Fibroblast of pulmonary artery (primary cell): ENCODE results near the gene PLCL1.
"Not testable (repeated sequence)": the region's sequence is repeated elsewhere in the genome, so short reads cannot be mapped to it uniquely, and the experiment has no call there.

Experiments used
- DNase-seq: peaks from one replicate; pipeline ENCODE4 v3.0.0-alpha.2; 2010; ENCODE audit warnings: low read depth
- H3K4me3 ChIP-seq: replicated peaks from 2 replicates; pipeline ENCODE4 v1.5.1; 2011; ENCODE audit warnings: low read depth, mild to moderate bottlenecking, control low read depth, low read length, moderate library complexity
- TF ChIP-seq, protein P1 (sequence below): IDR thresholded peaks from 2 replicates; pipeline ENCODE4 v1.5.1; 2011; ENCODE audit warnings: mild to moderate bottlenecking, control low read depth, low read length, inconsistent platforms; ENCODE audit errors: missing control alignments

PLCL1 gene

GRCh38 chr2:197827618-197828017 is 23.2 kb downstream of the PLCL1 start:
- H3K4me3 ChIP-seq: no peak overlapping the region
- DNase-seq: peak; percentile 45
- TF ChIP-seq, protein P1, sequence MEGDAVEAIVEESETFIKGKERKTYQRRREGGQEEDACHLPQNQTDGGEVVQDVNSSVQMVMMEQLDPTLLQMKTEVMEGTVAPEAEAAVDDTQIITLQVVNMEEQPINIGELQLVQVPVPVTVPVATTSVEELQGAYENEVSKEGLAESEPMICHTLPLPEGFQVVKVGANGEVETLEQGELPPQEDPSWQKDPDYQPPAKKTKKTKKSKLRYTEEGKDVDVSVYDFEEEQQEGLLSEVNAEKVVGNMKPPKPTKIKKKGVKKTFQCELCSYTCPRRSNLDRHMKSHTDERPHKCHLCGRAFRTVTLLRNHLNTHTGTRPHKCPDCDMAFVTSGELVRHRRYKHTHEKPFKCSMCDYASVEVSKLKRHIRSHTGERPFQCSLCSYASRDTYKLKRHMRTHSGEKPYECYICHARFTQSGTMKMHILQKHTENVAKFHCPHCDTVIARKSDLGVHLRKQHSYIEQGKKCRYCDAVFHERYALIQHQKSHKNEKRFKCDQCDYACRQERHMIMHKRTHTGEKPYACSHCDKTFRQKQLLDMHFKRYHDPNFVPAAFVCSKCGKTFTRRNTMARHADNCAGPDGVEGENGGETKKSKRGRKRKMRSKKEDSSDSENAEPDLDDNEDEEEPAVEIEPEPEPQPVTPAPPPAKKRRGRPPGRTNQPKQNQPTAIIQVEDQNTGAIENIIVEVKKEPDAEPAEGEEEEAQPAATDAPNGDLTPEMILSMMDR: no peak

DNA sequence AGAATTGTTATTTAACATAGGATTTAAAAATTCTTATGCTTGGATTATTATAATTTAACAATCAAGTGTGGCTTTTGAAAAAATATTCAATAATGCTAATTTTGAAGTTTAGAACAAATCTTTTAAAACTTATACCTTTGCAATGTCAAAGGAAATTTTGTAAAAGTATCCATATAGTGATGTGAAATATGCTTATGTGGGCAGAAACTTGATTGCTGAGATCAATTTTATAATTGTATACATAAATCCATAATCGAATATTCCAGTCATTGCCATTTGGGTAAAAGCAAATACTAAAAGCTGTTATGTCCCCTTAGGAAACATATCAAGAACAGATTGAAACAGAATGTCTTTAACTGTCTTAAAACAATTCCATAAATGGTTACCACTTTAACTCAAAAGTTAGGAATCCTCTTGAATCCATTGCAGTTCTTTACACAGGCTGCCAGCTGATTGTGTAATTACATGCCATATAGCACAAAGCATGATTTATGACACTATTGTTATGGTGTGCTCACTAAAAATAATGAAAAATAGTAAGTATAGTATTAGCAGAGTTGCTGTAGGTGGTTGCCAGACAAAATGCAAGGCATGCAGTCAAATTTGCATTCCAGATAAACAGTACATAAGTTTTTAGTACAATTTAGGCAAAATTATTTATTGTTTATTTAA is 24.2 kb downstream of the PLCL1 start:
- DNase-seq: peak; percentile 89
- H3K4me3 ChIP-seq: no peak overlapping the region
- TF ChIP-seq, protein P1: no peak

DNA sequence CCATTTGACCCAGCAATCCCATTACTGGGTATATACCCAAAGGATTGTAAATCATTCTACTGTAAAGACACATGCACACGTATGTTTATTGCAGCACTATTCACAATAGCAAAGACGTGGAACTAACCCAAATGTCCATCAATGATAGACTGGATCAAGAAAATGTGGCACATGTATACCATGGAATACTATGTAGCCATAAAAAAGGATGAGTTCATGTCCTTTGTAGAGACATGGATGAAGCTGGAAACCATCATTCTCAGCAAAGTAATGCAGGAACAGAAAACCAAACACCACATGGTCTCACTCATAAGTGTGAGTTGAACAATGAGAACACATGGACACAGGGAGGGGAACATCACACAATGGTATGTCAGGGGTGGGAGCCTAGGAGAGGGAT is 30.4 kb downstream of the PLCL1 start:
- not testable (repeated sequence) for DNase-seq, H3K4me3 ChIP-seq

DNA sequence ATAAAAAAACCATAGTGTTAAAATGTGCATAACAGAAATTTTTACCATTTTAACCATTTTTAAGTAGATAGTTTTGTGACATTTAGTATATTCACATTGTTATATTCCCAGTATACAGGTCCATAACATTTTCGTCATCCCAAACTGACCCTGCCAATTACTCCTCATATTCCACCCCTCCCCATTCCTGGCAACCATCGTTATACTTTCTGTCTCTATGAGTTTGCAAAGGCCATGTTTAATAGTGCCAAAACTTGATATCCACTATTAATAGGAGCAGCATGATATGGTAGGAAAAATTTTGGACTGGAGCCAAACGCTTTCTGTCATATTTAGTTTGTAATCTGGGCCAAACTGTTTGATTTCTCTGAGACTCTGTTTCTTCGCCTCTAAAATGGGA is 30.9 kb downstream of the PLCL1 start:
- no peak for DNase-seq
- TF ChIP-seq, protein P1: no peak
- H3K4me3 ChIP-seq: no peak overlapping the region

DNA sequence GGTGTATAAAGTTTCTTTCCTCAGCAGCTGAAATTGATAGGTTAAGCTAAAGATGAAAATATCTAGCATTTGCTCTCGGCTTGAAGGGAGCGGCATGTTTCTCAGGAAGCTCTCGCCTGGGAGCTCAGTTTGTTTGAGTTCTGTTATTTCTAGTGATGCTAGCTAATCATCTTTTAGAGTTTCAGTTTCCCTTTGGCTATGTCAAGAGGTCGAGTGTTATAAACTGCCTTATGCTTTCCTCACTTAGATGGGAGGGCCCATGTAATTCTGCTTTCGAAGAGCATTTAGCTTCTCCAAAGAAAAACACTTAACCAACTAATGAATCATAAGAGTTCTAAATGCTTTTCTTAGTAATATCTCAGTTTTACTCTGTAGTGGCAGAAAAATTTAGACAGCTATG is 33.6 kb downstream of the PLCL1 start:
- no peak overlapping the region for H3K4me3 ChIP-seq
- TF ChIP-seq, protein P1: no peak

GRCh38 chr2:197838579-197838978 is 34.2 kb downstream of the PLCL1 start:
- DNase-seq: no peak

More for the DNA sequence above, 33.6 kb downstream of the PLCL1 start:
- peak; percentile 37 for DNase-seq

DNA sequence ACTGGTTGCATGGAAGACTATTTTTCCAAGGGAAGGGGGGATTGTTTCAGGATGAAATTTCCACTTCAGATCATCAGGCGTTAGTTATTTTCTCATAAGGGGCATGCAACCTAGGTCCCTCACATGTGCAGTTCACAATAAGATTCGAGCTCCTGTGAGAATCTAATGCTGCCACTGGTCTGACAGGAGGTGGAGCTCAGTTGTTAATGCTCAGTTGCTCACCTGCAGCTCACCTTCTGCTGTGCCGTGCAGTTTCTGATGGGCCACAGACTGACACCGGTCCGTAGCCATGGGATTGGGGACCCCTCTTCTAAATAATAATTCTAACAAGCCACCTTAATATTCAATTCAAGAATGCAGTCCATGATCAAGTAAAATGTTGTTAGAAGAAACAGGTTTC is 34.9 kb downstream of the PLCL1 start:
- TF ChIP-seq, protein P1: no peak
- DNase-seq: no peak

More at GRCh38 chr2:197838579-197838978, 34.2 kb downstream of the PLCL1 start:
- TF ChIP-seq, protein P1: no peak
- no peak overlapping the region for H3K4me3 ChIP-seq

More for the DNA sequence above, 34.9 kb downstream of the PLCL1 start:
- no peak overlapping the region for H3K4me3 ChIP-seq
